ENCODE measurements around the gene ATOH1.
A peak's percentile ranks its signal among the peaks of the same experiment; 100 is the strongest.

ATOH1 gene

DNA sequence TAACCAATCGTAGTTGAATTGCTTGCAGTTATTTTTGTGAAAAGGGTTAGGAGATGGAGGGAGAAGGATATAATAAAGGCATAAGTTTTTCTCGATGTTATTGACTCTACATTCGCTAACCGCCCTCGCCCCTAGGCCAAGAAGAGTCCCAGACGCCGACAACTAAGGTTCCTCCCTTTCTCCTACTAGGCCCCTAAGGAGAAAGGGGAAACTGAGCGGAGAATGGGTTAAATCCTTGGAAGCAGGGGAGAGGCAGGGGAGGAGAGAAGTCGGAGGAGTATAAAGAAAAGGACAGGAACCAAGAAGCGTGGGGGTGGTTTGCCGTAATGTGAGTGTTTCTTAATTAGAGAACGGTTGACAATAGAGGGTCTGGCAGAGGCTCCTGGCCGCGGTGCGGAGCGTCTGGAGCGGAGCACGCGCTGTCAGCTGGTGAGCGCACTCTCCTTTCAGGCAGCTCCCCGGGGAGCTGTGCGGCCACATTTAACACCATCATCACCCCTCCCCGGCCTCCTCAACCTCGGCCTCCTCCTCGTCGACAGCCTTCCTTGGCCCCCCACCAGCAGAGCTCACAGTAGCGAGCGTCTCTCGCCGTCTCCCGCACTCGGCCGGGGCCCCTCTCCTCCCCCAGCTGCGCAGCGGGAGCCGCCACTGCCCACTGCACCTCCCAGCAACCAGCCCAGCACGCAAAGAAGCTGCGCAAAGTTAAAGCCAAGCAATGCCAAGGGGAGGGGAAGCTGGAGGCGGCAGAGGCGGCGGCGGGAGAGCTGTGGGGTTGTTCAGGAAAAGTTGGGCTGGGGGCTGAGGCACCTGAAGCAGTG, 5.9 kb downstream of the ATOH1 start:
- no peak for DNase-seq (ENCODE audit: low spot score)

- DNase-seq (ENCODE audit: low spot score), result no peak
These were observed 7.4 kb downstream of the ATOH1 start for GRCh38 chr4:93835929-93836328.

- DNase-seq (ENCODE audit: low spot score), result no peak
These were observed 11.2 kb downstream of the ATOH1 start for GRCh38 chr4:93839704-93840103.

GRCh38 chr4:93841803-93842345, 13.3 kb downstream of the ATOH1 start:
- DNase-seq (ENCODE audit: low spot score), result no peak

DNA sequence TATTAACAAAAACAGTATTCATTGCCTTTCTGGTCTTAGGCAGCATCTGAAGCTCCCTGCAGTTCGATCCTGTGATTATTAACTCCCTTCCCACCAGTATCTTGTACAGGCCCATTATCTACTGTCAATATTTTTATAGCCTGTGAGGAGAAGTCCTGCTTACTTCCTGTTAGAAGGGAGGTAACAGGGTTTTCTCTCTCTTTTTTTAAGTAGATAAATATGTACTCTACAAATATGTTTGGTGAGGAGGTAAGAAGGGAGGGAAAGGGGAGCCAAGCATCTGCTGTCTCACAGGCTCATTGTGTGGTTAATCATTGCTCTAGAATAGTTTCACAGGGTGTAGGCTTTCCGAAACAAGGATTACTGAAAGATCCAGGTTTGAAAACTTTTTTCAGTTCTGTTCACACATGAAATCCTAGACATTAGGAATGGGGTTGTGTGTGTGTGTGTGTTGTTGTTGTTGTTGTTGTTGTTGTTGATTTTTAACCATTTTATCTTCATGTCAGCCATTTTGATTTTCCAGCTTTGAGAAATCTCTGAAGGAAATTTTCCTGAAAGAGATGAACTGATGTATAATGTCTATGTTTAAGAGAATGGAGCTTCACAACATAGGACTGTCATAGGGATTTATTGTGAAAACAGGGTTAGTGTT, 14.2 kb downstream of the ATOH1 start:
- no peak for DNase-seq (ENCODE audit: low spot score)

DNA sequence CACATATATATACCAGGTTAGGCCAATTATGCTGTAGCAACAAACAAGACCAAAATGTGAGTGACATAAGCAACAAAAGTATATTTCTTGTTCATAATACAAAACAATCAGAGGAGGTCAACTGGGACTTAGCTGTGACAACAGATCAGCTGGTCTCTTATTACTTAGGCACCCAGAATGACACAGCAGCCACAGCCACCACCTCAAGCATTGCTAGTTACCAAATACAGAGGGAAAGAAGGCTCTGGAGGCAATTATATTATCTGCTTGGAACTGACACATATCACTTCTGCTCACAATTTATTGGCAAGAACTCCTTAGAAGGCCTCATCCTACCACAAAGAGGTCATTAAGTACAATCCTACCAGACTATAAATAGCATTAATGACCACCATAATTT, 15.2 kb downstream of the ATOH1 start:
- no peak for DNase-seq (ENCODE audit: low spot score)

DNA sequence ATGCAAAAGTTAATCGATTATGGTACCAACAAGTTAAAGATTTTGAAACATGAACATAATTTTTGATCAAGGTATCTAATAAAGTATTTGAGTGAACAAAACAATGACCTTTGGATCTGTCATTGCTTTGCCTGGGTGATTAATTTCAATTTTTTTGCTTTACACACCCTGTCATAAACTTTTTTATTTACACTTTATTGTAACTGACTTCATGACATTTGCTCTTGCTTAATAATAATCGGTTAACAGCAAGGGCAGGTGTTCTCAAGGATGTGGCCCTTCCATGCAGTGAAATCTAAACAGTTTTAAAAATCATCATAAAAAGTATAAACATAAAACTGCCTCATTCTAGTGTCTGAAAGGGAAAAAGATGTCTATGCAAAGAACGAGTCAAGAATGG, 24.1 kb downstream of the ATOH1 start:
- peak; percentile 12 for DNase-seq (ENCODE audit: low spot score)

DNA sequence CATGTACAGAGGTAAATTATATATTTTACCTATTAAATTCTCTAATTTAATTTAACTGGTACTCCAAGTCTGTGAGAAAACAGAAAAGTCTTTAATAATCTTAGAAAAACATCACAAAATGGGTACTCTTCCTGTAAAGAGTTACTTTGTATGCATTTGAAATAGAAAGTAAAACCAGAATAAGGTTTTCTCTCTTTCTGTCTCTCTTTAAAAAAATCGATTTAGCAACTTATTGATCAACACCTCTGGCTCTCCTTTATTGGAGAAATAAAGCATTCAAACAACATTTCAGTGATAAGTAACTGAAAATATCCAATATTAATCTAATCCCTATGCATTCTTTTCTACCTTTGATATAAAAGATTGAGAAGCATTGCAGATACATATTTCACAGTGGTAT, 27.4 kb downstream of the ATOH1 start:
- DNase-seq (ENCODE audit: low spot score), result no peak

DNA sequence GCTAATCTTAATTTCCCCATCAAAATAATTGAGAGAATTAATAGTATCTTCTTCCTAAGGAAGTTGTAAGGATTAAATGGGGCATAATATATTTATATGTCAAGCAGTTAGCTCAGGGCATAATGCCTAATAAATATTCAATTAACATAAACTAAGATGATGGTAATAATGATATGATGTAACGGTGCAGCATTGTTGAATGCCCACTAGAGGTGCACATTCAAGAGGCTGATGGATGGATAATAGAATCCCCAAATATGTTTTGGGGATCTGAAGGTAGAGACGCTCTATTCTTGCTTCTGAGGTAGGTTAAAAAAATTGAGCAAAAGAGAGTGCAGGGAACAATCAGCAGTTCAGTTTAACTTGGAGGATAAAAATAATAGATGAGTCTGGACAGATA, 37.1 kb downstream of the ATOH1 start:
- no peak for DNase-seq (ENCODE audit: low spot score)

GRCh38 chr4:93867416-93868001, 39.0 kb downstream of the ATOH1 start:
- DNase-seq (ENCODE audit: low spot score), result no peak

DNA sequence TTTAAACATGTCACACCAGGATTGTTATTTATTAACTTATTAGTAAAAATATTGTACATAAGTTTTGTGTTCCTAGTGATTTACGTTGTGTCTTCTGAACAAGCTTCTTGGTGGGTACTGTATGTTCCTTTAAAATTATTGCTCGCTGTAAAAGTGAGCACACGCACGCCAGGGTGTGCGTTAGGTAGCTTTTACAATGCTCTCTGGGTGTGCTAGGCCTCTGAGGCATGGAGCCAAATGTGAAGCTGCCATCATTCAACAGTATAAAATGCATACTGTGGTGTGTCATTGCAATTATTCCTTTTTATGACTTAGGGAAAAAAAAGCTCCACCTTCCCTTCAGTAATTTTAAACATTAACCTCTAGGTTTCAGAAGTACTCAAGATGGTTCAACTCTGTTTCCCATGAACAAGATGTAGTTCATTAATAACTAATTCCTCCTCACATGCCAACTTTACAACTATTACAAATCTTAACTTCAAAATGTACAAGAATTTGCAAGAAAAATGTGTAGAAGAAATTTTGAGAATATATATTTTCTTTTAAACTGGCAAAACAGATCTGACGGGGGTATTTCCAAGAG, 42.4 kb downstream of the ATOH1 start:
- peak; percentile 31 for DNase-seq (ENCODE audit: low spot score)

DNA sequence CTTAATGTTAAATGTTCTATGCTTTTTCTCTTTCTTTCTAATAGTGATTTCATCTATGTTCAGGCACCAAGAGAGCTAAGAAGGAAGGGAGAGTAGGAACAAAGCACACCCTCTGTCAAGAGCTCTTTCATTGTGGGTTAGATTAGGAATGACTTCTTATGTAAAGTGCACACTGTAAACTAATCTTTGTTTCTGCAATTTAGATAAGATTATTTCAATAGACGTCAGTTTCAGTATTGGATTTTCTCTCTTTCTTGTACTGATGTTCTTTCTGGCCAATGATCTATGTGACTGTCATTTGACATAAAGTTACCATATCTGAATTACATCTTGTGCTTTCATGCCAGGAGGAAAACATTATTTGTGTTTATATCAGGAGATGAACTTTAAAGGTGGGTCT, 48.2 kb downstream of the ATOH1 start:
- DNase-seq (ENCODE audit: low spot score), result no peak

GRCh38 chr4:93878566-93878965, 50.0 kb downstream of the ATOH1 start:
- no peak for DNase-seq (ENCODE audit: low spot score)

GRCh38 chr4:93879919-93880318, 51.4 kb downstream of the ATOH1 start:
- DNase-seq (ENCODE audit: low spot score), result no peak
